ENCODE results near the gene TRAP1.

GRCh38 chr16:3732171-3732570 lies 14.8 kb upstream of the TRAP1 start:
- TF ChIP-seq ZSCAN20 (CRISPR knock-in tag; IDR thresholded peaks at IDR 0.05) (no peak), MYC (IDR thresholded peaks at IDR 0.05; ENCODE audit: borderline replicate concordance, low read length) (no peak), REST (IDR thresholded peaks at IDR 0.05) (no peak), ELK1 (IDR thresholded peaks at IDR 0.05; ENCODE audit: low read depth, low read length) (no peak), CTCF (IDR thresholded peaks at IDR 0.05) (no peak), GATA3 (IDR thresholded peaks at IDR 0.05; ENCODE audit: borderline replicate concordance) (no peak), BHLHE40 (IDR thresholded peaks at IDR 0.05; ENCODE audit: low read depth, low read length) (no peak), KDM5A (IDR thresholded peaks at IDR 0.05) (no peak)

All from A549 (cell line).